ENCODE data around the gene SMYD1.

SMYD1 gene

DNA sequence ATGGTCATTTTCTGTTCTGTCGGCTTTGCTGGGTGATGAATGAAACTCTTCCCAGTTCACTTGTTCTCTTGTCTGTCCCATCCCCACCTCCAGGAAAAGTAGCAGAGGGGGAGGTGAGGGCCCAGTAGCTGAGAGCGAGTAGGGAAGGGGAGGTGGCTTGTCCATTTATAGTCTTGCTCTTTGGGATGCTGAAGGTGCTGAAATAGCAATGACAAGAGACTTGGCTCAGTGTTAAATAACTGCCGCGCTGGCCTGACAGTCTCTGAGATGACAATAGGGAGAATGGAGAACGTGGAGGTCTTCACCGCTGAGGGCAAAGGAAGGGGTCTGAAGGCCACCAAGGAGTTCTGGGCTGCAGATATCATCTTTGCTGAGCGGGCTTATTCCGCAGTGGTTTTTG, at the start of gene SMYD1:
Gene SMYD1, plus strand, starts transcription at position 228 of the 400 bp plus-strand sequence. Its CDS starts 40 bp downstream, at position 268.
- TF ChIP-seq CREB1 (IDR thresholded peaks at IDR 0.05; ENCODE audit: low read depth) = no peak
- TF ChIP-seq, protein P1, sequence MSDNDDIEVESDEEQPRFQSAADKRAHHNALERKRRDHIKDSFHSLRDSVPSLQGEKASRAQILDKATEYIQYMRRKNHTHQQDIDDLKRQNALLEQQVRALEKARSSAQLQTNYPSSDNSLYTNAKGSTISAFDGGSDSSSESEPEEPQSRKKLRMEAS (IDR thresholded peaks at IDR 0.05) = no peak

DNA sequence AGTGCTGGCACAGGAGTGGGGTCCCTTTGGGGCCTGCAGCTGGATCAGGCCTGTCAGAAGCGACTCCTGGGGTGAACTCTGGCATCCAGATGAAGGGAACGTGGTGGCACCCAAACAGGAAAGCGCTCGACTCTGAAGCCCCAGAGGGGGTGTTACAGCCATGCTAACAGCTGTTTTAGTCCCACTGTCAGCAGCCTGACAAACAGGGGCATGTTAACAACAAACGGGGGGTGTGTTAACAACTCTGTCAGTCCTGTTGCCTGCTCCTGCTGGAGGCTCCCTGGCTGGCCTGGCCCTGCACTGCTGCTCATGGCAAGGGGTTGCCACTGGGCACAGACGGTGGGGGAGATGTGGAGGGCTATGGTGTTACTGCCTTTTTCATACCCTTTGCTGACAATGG, 48.7 kb upstream of the SMYD1 start:
- no peak for TF ChIP-seq NFIC (IDR thresholded peaks at IDR 0.05)
- no peak for TF ChIP-seq EGR1 (IDR thresholded peaks at IDR 0.05)
- no peak for TF ChIP-seq EP300 (IDR thresholded peaks at IDR 0.05; ENCODE audit: borderline replicate concordance)
- no peak for TF ChIP-seq TCF12 (IDR thresholded peaks at IDR 0.05; ENCODE audit: low read depth)
- TF ChIP-seq CREB1 (IDR thresholded peaks at IDR 0.05; ENCODE audit: low read depth) = no peak
- no peak for TF ChIP-seq TEAD4 (IDR thresholded peaks at IDR 0.05)
- no peak for TF ChIP-seq RAD21 (IDR thresholded peaks at IDR 0.05; ENCODE audit: low read depth)
- no peak for TF ChIP-seq CEBPB (IDR thresholded peaks at IDR 0.05)
- no peak for TF ChIP-seq FOXM1 (IDR thresholded peaks at IDR 0.05; ENCODE audit: borderline replicate concordance, low read depth)
- TF ChIP-seq TAF1 (IDR thresholded peaks at IDR 0.05; ENCODE audit: low read depth) = no peak
- TF ChIP-seq, protein P1 (IDR thresholded peaks at IDR 0.05) = no peak
- TF ChIP-seq, protein P2, sequence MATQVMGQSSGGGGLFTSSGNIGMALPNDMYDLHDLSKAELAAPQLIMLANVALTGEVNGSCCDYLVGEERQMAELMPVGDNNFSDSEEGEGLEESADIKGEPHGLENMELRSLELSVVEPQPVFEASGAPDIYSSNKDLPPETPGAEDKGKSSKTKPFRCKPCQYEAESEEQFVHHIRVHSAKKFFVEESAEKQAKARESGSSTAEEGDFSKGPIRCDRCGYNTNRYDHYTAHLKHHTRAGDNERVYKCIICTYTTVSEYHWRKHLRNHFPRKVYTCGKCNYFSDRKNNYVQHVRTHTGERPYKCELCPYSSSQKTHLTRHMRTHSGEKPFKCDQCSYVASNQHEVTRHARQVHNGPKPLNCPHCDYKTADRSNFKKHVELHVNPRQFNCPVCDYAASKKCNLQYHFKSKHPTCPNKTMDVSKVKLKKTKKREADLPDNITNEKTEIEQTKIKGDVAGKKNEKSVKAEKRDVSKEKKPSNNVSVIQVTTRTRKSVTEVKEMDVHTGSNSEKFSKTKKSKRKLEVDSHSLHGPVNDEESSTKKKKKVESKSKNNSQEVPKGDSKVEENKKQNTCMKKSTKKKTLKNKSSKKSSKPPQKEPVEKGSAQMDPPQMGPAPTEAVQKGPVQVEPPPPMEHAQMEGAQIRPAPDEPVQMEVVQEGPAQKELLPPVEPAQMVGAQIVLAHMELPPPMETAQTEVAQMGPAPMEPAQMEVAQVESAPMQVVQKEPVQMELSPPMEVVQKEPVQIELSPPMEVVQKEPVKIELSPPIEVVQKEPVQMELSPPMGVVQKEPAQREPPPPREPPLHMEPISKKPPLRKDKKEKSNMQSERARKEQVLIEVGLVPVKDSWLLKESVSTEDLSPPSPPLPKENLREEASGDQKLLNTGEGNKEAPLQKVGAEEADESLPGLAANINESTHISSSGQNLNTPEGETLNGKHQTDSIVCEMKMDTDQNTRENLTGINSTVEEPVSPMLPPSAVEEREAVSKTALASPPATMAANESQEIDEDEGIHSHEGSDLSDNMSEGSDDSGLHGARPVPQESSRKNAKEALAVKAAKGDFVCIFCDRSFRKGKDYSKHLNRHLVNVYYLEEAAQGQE (IDR thresholded peaks at IDR 0.05; ENCODE audit: low read depth) = no peak
- TF ChIP-seq YY1 (IDR thresholded peaks at IDR 0.05; ENCODE audit: low read depth) = no peak
- TF ChIP-seq, protein P3, sequence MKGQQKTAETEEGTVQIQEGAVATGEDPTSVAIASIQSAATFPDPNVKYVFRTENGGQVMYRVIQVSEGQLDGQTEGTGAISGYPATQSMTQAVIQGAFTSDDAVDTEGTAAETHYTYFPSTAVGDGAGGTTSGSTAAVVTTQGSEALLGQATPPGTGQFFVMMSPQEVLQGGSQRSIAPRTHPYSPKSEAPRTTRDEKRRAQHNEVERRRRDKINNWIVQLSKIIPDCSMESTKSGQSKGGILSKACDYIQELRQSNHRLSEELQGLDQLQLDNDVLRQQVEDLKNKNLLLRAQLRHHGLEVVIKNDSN (IDR thresholded peaks at IDR 0.05) = no peak
- TF ChIP-seq ZBTB7A (IDR thresholded peaks at IDR 0.05; ENCODE audit: low read depth) = no peak

DNA sequence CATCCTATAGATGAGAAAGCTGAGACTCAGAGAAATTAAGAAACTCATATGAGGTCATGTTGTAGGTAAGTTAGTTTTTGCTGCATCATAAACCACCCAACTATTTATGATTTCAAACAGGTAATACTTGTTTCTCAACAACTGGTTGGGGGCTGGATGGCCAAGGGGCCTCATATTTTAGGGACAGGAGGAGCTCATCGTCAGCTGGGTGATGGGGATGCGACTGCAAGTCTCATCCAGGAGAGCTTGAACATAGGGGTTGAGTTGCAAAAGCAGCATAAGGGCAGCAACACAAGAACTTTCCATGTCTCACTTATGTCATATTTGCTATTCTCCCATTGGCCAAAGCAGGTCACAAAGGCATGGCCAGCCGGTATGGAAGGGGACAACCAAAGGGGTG, 47.6 kb upstream of the SMYD1 start:
- no peak for TF ChIP-seq CEBPB (IDR thresholded peaks at IDR 0.05)
- TF ChIP-seq, protein P3 (IDR thresholded peaks at IDR 0.05) = 0 out of 2 replicates have a peak, but pooled peaks have one; percentile 25

DNA sequence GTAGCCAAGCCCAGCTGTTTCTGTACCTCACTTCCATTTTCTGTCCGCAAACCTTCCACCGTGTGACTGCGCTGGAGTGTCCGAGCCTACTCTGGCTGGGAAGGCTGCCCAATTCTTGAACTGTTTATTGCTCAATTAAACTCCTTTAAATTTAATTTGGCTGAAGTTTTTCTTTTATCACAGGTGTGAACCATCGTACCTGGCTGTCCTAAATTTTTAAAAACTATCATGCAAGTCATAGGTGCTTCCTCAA, 45.0 kb upstream of the SMYD1 start:
- TF ChIP-seq CREB1 (IDR thresholded peaks at IDR 0.05; ENCODE audit: low read depth) = no peak
- no peak for TF ChIP-seq YY1 (IDR thresholded peaks at IDR 0.05; ENCODE audit: low read depth)
- TF ChIP-seq CEBPB (IDR thresholded peaks at IDR 0.05) = no peak
- TF ChIP-seq TAF1 (IDR thresholded peaks at IDR 0.05; ENCODE audit: low read depth) = no peak
- TF ChIP-seq, protein P3 (IDR thresholded peaks at IDR 0.05) = no peak
- no peak for TF ChIP-seq EP300 (IDR thresholded peaks at IDR 0.05; ENCODE audit: borderline replicate concordance)
- TF ChIP-seq ZBTB7A (IDR thresholded peaks at IDR 0.05; ENCODE audit: low read depth) = no peak
- TF ChIP-seq NFIC (IDR thresholded peaks at IDR 0.05) = no peak
- TF ChIP-seq, protein P2 (IDR thresholded peaks at IDR 0.05; ENCODE audit: low read depth) = no peak
- no peak for TF ChIP-seq EGR1 (IDR thresholded peaks at IDR 0.05)
- TF ChIP-seq FOXM1 (IDR thresholded peaks at IDR 0.05; ENCODE audit: borderline replicate concordance, low read depth) = no peak
- TF ChIP-seq TCF12 (IDR thresholded peaks at IDR 0.05; ENCODE audit: low read depth) = no peak
- no peak for TF ChIP-seq TEAD4 (IDR thresholded peaks at IDR 0.05)
- TF ChIP-seq, protein P1 (IDR thresholded peaks at IDR 0.05) = no peak
- TF ChIP-seq RAD21 (IDR thresholded peaks at IDR 0.05; ENCODE audit: low read depth) = no peak

DNA sequence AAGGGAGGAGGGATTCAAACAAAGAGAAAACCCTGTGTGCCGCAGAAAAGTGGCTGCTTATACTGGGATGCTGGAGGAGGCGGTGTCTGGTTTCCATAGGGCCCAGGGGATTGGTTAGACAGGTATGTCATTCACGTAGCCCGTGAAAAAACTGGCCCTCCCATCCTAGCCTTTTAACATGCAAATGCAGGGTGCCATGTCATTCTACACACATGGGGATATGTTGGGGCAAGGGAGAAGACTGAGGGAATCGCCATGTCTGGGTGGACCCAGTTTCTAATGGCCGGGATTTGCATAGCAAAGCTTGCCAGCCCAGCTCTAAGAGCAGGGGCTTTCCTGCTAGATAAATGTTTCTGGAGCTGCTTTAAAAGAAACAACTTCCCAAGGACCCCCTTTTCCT, 43.1 kb upstream of the SMYD1 start:
- no peak for TF ChIP-seq TCF12 (IDR thresholded peaks at IDR 0.05; ENCODE audit: low read depth)
- TF ChIP-seq, protein P2 (IDR thresholded peaks at IDR 0.05; ENCODE audit: low read depth) = no peak
- no peak for TF ChIP-seq YY1 (IDR thresholded peaks at IDR 0.05; ENCODE audit: low read depth)
- TF ChIP-seq RAD21 (IDR thresholded peaks at IDR 0.05; ENCODE audit: low read depth) = no peak
- no peak for TF ChIP-seq NFIC (IDR thresholded peaks at IDR 0.05)
- no peak for TF ChIP-seq ZBTB7A (IDR thresholded peaks at IDR 0.05; ENCODE audit: low read depth)
- TF ChIP-seq TAF1 (IDR thresholded peaks at IDR 0.05; ENCODE audit: low read depth) = no peak
- TF ChIP-seq CEBPB (IDR thresholded peaks at IDR 0.05) = no peak
- TF ChIP-seq, protein P3 (IDR thresholded peaks at IDR 0.05) = no peak
- no peak for TF ChIP-seq CREB1 (IDR thresholded peaks at IDR 0.05; ENCODE audit: low read depth)
- TF ChIP-seq TEAD4 (IDR thresholded peaks at IDR 0.05) = no peak
- TF ChIP-seq, protein P1 (IDR thresholded peaks at IDR 0.05) = no peak
